HuH-7.5 (cell line): ENCODE data around the gene AFAP1.

ENCODE experiments used
- DNase-seq: peaks from one replicate; pipeline ENCODE4 v3.0.0; 2011; ENCODE audit warnings: low spot score

The AFAP1 gene

GRCh38 chr4:7802093-7802726 is 137.5 kb downstream of the AFAP1 start:
- DNase-seq = peak; percentile 84

- no peak for DNase-seq
These were observed 138.0 kb downstream of the AFAP1 start for GRCh38 chr4:7801641-7802040.

GRCh38 chr4:7801001-7801400 is 138.7 kb downstream of the AFAP1 start:
- DNase-seq = no peak

GRCh38 chr4:7800410-7800809 is 139.3 kb downstream of the AFAP1 start:
- no peak for DNase-seq

- DNase-seq = no peak
These were observed 139.9 kb downstream of the AFAP1 start for GRCh38 chr4:7799736-7800135.

- DNase-seq = no peak
These were observed 140.4 kb downstream of the AFAP1 start for GRCh38 chr4:7799306-7799705.

- DNase-seq = no peak
These were observed 141.3 kb downstream of the AFAP1 start for GRCh38 chr4:7798178-7798995.

- no peak for DNase-seq
These were observed 142.3 kb downstream of the AFAP1 start for GRCh38 chr4:7797330-7797729.

- no peak for DNase-seq
These were observed 143.7 kb downstream of the AFAP1 start for GRCh38 chr4:7795983-7796382.

- DNase-seq = no peak
These were observed 146.5 kb downstream of the AFAP1 start for GRCh38 chr4:7793186-7793585.

- DNase-seq = no peak
These were observed 147.0 kb downstream of the AFAP1 start for GRCh38 chr4:7792616-7793015.

- DNase-seq = no peak
These were observed 148.7 kb downstream of the AFAP1 start for GRCh38 chr4:7790999-7791398.

- DNase-seq = no peak
These were observed 149.6 kb downstream of the AFAP1 start for GRCh38 chr4:7790023-7790422.

GRCh38 chr4:7788694-7789425 is 150.8 kb downstream of the AFAP1 start:
- no peak for DNase-seq

- no peak for DNase-seq
These were observed 151.5 kb downstream of the AFAP1 start for GRCh38 chr4:7788193-7788592.

- no peak for DNase-seq
These were observed 151.9 kb downstream of the AFAP1 start for GRCh38 chr4:7787681-7788141.

- DNase-seq = no peak
These were observed 152.6 kb downstream of the AFAP1 start for GRCh38 chr4:7787067-7787466.

GRCh38 chr4:7786517-7786916 is 153.1 kb downstream of the AFAP1 start:
- no peak for DNase-seq

GRCh38 chr4:7786040-7786439 is 153.6 kb downstream of the AFAP1 start:
- no peak for DNase-seq

GRCh38 chr4:7785017-7785416 is 154.6 kb downstream of the AFAP1 start:
- no peak for DNase-seq

- no peak for DNase-seq
These were observed 155.4 kb downstream of the AFAP1 start for GRCh38 chr4:7784131-7784870.

GRCh38 chr4:7783541-7783940 is 156.1 kb downstream of the AFAP1 start:
- no peak for DNase-seq
